Amniotic stem cell (primary cell): Measurements from ENCODE around the gene LRRC51.
"Not testable (repeated sequence)": the region's sequence is repeated elsewhere in the genome, so short reads cannot be mapped to it uniquely, and the experiment has no call there.

ENCODE experiments used
- DNase-seq: peaks from one replicate; lab custom pipeline; 2025; lab: John Stamatoyannopoulos, UW

The LRRC51 gene

DNA sequence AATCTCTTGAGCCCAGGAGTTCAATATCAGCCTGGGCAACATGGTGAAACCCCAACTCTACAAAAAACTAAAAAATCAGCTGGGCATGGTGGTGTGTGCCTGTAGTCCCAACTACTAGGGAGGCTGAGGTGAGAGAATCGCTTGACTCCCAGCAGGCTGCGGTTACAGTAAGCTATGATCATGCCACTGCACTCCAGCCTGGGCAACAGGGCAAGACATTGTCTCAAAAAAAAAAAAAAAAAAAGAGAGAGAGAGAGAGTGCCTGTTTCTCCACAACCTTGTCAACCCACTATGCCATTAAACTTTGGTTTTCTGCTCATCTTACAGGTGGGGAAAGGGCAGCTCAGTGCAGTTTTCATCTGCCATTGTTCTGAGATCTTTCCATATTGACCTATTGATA, 60.0 kb downstream of the LRRC51 start:
- no peak for DNase-seq

DNA sequence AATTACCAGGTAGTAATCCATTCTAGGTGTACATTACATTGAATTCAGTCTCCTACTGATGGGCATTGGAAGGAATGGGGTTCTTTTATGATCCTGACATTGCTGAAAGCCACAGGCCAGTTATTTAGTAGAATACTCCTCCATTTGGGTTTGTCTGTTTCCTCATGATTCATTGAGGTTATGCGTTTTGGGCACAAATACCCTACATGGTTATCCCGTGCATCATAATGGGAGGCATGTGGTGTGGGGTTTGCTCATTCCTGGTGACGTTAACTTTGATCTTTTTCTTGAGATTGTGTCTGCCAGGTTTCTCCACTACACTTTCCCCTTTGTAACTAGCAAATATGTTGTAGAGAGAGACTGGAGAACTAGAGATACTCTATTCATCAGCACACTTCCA, 60.4 kb downstream of the LRRC51 start:
- DNase-seq, result peak; percentile 65

- not testable (repeated sequence) for DNase-seq
These were observed 61.4 kb downstream of the LRRC51 start for GRCh38 chr11:72142086-72142485.

GRCh38 chr11:72142543-72142942, 61.9 kb downstream of the LRRC51 start:
- DNase-seq, result not testable (repeated sequence)

DNA sequence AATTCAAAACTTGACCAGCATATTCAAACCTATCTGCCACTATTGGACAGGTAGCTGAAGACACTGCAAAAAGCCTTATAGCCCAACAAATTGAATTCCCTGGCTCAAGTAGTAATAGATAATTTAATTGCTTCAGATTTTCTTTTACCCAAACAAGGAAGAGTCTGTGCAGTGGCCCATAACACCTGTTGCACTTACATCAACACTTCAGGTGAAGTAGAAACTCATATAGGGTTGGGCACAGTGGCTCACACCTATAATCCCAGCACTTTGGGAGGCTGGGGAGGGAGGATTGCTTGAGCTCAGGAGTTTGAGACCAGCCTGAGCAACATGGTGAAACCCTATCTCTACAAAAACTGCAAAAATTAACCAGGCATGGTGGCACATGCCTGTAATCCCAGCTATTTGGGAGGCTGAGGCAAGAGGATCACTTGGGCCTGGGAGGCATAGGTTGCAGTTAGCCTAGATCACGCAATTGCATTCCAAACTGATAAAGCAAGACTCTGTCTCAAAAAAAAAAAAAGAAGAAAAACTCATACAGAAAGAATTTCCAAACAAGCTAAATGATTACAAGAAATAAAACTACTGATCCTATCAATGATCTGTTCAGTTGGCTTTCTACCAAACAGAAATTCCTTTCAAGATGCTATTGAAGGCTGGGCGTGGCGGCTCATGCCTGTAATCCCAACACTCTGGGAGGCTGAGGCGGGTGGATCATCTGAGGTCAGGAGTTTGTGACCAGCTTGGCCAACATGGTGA, 64.3 kb downstream of the LRRC51 start:
- DNase-seq, result peak; percentile 41
